Lower leg skin (tissue), 3 donors: Measurements from ENCODE around the gene CKS1B.

Experiments used
- POLR2A ChIP-seq, 2 donors: fragments of 450-650 bp; IDR thresholded peaks; one replicate each; pipeline ENCODE4 v1.6.1; 2016 to 2017; ENCODE audit warnings: antibody characterized with exemption in 2 of 2, mild to moderate bottlenecking in 1 of 2, moderate library complexity in 1 of 2
- TF ChIP-seq, protein P1 (sequence below), 3 donors: fragments of 450-650 bp; IDR thresholded peaks; one replicate each; pipeline ENCODE4 v1.5.1; 2016; ENCODE audit warnings: antibody characterized with exemption in 3 of 3, mild to moderate bottlenecking in 3 of 3, moderate library complexity in 2 of 3

DNA sequence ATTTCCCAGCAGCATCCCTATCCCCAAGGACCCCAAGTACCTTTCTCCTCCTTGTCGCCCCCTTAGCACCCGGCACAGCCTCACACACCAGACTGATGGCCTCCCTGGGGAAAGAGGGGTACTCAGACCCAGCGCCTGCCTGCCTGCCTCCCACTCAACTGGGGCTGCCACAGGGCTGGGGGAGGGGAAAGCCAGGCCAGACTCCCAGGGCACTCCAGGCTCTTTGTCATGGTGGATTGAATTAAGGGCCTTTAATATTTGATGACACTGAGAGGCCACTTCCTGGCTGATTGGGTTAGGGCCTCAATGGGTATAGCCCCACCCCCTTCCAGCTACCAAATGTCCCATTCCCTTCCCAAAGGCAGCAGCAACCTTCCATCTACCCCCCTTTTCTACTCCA, 5.8 kb upstream of the CKS1B start:
- TF ChIP-seq, protein P1, sequence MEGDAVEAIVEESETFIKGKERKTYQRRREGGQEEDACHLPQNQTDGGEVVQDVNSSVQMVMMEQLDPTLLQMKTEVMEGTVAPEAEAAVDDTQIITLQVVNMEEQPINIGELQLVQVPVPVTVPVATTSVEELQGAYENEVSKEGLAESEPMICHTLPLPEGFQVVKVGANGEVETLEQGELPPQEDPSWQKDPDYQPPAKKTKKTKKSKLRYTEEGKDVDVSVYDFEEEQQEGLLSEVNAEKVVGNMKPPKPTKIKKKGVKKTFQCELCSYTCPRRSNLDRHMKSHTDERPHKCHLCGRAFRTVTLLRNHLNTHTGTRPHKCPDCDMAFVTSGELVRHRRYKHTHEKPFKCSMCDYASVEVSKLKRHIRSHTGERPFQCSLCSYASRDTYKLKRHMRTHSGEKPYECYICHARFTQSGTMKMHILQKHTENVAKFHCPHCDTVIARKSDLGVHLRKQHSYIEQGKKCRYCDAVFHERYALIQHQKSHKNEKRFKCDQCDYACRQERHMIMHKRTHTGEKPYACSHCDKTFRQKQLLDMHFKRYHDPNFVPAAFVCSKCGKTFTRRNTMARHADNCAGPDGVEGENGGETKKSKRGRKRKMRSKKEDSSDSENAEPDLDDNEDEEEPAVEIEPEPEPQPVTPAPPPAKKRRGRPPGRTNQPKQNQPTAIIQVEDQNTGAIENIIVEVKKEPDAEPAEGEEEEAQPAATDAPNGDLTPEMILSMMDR (IDR thresholded peaks at IDR 0.05) = no peak
- TF ChIP-seq POLR2A (IDR thresholded peaks at IDR 0.05) = no peak
